HCT116 (cell line): ENCODE results near the gene MEIS2. TPM values are rescaled to one million over a fixed set of nuclear protein-coding genes. Genes with fewer than 3 reads are reported as not detected.

Source experiments
- ATAC-seq: fragments of 200-7000 bp; cut with Tn5 transposase; 2 replicates; pipeline ENCODE4 v1.9.1; 2020; ENCODE audit warnings: mild to moderate bottlenecking, moderate library complexity
- BruUV-seq: library from RNA; stranded (reverse); fragments of 400-500 nt; replicated peaks from 2 replicates; lab custom pipeline; 2021; lab: Mats Ljungman, UMichigan
- CTCF ChIA-PET: fragments of 300-600 bp; sonication (Branson Sonifier 250); formaldehyde crosslinking; loops from one replicate; lab custom pipeline; 2021; ENCODE audit warnings: antibody characterized with exemption; lab: Charles Lee
- POLR2A ChIA-PET: fragments of 300-600, 350-600 bp; sonication (Branson Sonifier 250); formaldehyde crosslinking; loops from one replicate; lab custom pipeline; 2021; ENCODE audit warnings: antibody characterized with exemption; lab: Charles Lee
- RAD21 ChIA-PET, 2 experiments: fragments of 300-600 bp; sonication (Branson Sonifier 250); formaldehyde crosslinking; loops; one replicate each; lab custom pipeline; 2023; ENCODE audit warnings: low total read pairs in 2 of 2; ENCODE audit not compliant: uncharacterized antibody in 2 of 2, unreplicated experiment in 2 of 2, low non-redundant PET in 1 of 2; lab: Charles Lee
- DNase-seq: peaks from one replicate; pipeline ENCODE4 v3.0.0-alpha.2; 2010; ENCODE audit warnings: low read depth, low spot score
- H2AFZ ChIP-seq: fragments of 200-600 bp; shearing (Covaris generic), sonication (generic); 2 replicates; pipeline ENCODE4 v1.6.1; 2017; ENCODE audit warnings: low read depth, mixed run types, mixed read lengths, antibody characterized with exemption, low read length; ENCODE audit not compliant: poor library complexity, severe bottlenecking
- H3K27ac ChIP-seq: 2 replicates; pipeline ENCODE4 v1.5.1; 2012; ENCODE audit warnings: low read depth, low read length
- H3K27me3 ChIP-seq: fragments of 200-600 bp; sonication (generic); 2 replicates; pipeline ENCODE4 v1.6.1; 2016; ENCODE audit warnings: mixed run types, low read length, mixed read lengths; ENCODE audit not compliant: insufficient read depth
- H3K36me3 ChIP-seq, 2 experiments: fragments of 200-500 bp in 1 of 2; fragments of 200-600 bp in 1 of 2; sonication (Bioruptor generic) in 1 of 2; sonication (generic) in 1 of 2; 2 replicates each; pipeline versions ENCODE4 v1.5.1 to v1.6.1; 2014 to 2016; ENCODE audit warnings: low read length in 2 of 2, inconsistent platforms in 1 of 2, mixed read lengths in 1 of 2, mixed run types in 1 of 2; ENCODE audit not compliant: insufficient read depth in 2 of 2, control insufficient read depth in 1 of 2
- H3K4me1 ChIP-seq, 2 experiments: fragments of 200-600 bp in 1 of 2; sonication (generic) in 1 of 2; 2 replicates each; pipeline versions ENCODE4 v1.5.1 to v1.6.1; 2012 to 2017; ENCODE audit warnings: low read length in 2 of 2, inconsistent platforms in 1 of 2, mild to moderate bottlenecking in 1 of 2, mixed read lengths in 1 of 2, mixed run types in 1 of 2, moderate library complexity in 1 of 2; ENCODE audit not compliant: insufficient read depth in 2 of 2, control insufficient read depth in 1 of 2
- H3K4me2 ChIP-seq: fragments of 200-600 bp; sonication (generic); 2 replicates; pipeline ENCODE4 v1.6.1; 2017; ENCODE audit warnings: mixed run types, low read length, mixed read lengths
- H3K4me3 ChIP-seq, 2 experiments: fragments of 200-600 bp in 1 of 2; sonication (generic) in 1 of 2; replicated peaks in 1 of 2; 2 replicates each; pipeline ENCODE4 v1.5.1; 2011 to 2016; ENCODE audit warnings: low read length in 2 of 2, control low read depth in 1 of 2, low read depth in 1 of 2, mild to moderate bottlenecking in 1 of 2, mixed read lengths in 1 of 2, mixed run types in 1 of 2
- H3K79me2 ChIP-seq: fragments of 200-600 bp; sonication (generic); 2 replicates; pipeline ENCODE4 v1.6.1; 2017; ENCODE audit warnings: mild to moderate bottlenecking, mixed run types, low read length, moderate library complexity, mixed read lengths; ENCODE audit not compliant: insufficient read depth
- H3K9ac ChIP-seq: fragments of 200-600 bp; sonication (generic); 2 replicates; pipeline ENCODE4 v1.6.1; 2016; ENCODE audit warnings: low read length, mixed read lengths
- H3K9me2 ChIP-seq: fragments of 200-600 bp; sonication (generic), shearing (Covaris generic); 2 replicates; pipeline ENCODE4 v1.6.1; 2017; ENCODE audit warnings: mixed run types, mild to moderate bottlenecking, moderate library complexity; ENCODE audit not compliant: insufficient read depth
- H3K9me3 ChIP-seq, 2 experiments: fragments of 200-500 bp in 1 of 2; fragments of 200-600 bp in 1 of 2; sonication (Bioruptor generic) in 1 of 2; sonication (generic) in 1 of 2; 2 replicates each; pipeline ENCODE4 v1.6.1; 2014 to 2017; ENCODE audit warnings: low read length in 2 of 2, mixed read lengths in 2 of 2, inconsistent platforms in 1 of 2, low read depth in 1 of 2, mild to moderate bottlenecking in 1 of 2, mixed run types in 1 of 2, moderate library complexity in 1 of 2; ENCODE audit not compliant: control insufficient read depth in 1 of 2, insufficient read depth in 1 of 2
- H4K20me1 ChIP-seq: fragments of 200-600 bp; sonication (generic), shearing (Covaris generic); 2 replicates; pipeline ENCODE4 v1.6.1; 2017; ENCODE audit warnings: mixed run types, mild to moderate bottlenecking, moderate library complexity; ENCODE audit not compliant: insufficient read depth
- CTCF ChIP-seq, 3 experiments: fragments of 200-600 bp in 1 of 3; sonication (generic) in 1 of 3; IDR thresholded peaks in 2 of 3; conservative IDR thresholded peaks in 1 of 3; 2 replicates each; pipeline ENCODE4 v1.5.1; 2012 to 2017; ENCODE audit warnings: low read depth in 2 of 3, low read length in 2 of 3, antibody characterized with exemption in 1 of 3, borderline replicate concordance in 1 of 3, control low read depth in 1 of 3, mild to moderate bottlenecking in 1 of 3, mixed read lengths in 1 of 3, mixed run types in 1 of 3, moderate library complexity in 1 of 3; ENCODE audit not compliant: insufficient read depth in 1 of 3
- EZH2 ChIP-seq: fragments of 200-600 bp; sonication (generic); IDR thresholded peaks from 2 replicates; pipeline ENCODE4 v1.6.1; 2017; ENCODE audit warnings: antibody characterized with exemption, mixed run types
- MAX ChIP-seq: IDR thresholded peaks from 2 replicates; pipeline ENCODE4 v1.6.1; 2012
- POLR2A ChIP-seq: IDR thresholded peaks from 2 replicates; pipeline ENCODE4 v1.7.0; 2011; ENCODE audit warnings: borderline replicate concordance; ENCODE audit not compliant: insufficient read depth, insufficient read length; ENCODE audit errors: extremely low read depth
- POLR2AphosphoS5 ChIP-seq: IDR thresholded peaks from 2 replicates; pipeline ENCODE4 v1.6.1; 2011; ENCODE audit warnings: mild to moderate bottlenecking, low read depth, low read length, moderate library complexity
- RAD21 ChIP-seq: IDR thresholded peaks from 2 replicates; pipeline ENCODE4 v1.6.1; 2012; ENCODE audit warnings: low read depth, mild to moderate bottlenecking
- TCF7L2 ChIP-seq: IDR thresholded peaks from 2 replicates; pipeline ENCODE4 v1.7.0; 2011; ENCODE audit warnings: borderline replicate concordance, inconsistent platforms; ENCODE audit not compliant: insufficient read depth, insufficient read length; ENCODE audit errors: extremely low read depth
- ZBTB33 ChIP-seq: IDR thresholded peaks from 2 replicates; pipeline ENCODE4 v1.6.1; 2011; ENCODE audit warnings: mild to moderate bottlenecking, low read length, moderate library complexity; ENCODE audit not compliant: insufficient replicate concordance; ENCODE audit errors: extremely low read depth
- ZNF274 ChIP-seq: fragments of 200-500 bp; sonication (Bioruptor generic); IDR thresholded peaks from 2 replicates; pipeline ENCODE4 v1.6.1; 2014; ENCODE audit warnings: mild to moderate bottlenecking, low read depth, low read length, inconsistent platforms
- intact Hi-C: fragments of 100-400 bp; cut with micrococcal nuclease; formaldehyde crosslinking; loops from 2 replicates; pipeline ENCODE4 v1.10.0; 2022
- total RNA-seq: library from RNA; stranded (reverse); gene quantifications from one replicate; pipeline ENCODE4 v1.2.1, GENCODE V29; 2021; ENCODE audit not compliant: unreplicated experiment

The MEIS2 gene
- total RNA-seq, 1 experiment from 2014 or later, result 11.5 TPM

DNA sequence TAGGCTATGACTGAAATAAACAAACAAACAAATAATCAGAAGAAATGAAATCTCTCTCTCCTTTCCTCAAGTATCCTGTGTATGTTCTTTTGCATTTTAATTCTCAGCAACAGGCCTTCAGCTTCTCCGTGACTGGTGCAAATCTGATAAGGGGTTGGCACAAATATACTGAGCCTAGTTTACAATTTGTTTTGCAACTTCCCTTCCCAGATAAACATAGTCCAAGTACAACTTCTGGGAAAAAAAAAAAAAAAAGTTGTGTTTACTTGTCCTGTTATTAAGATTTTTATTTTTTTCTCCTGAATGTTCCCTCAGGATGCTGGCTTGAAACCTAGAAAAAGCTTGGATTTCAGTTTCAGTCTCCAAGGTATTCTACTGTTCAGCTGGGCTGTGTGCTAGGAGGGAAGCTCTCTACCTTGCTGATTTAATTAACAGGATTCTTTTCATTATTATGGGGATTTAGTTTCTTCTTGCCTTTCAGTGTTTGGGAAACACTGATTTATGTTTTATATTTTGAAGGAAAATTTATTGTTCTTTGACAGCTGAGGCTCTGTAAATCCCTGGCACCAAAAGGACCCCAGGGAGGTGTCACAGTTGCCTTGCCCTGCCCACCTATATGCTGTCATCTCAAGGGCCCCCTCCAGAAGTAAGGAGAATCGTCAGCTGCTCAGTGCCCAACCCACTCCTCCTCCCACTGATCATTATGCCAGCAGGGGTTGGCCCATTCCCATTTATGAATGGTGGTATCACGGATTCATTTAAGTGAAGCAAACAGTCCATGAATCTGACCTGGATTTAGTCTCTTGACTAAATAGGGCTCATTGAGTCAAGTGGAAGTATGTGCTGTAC lies 185.2 kb downstream of the MEIS2 start:
- DNase-seq, result no peak
- CTCF ChIA-PET, result no interaction called here
- H3K4me1 ChIP-seq, result no peaks in the 10 kb centered on the region; a peak in 1 of 4 replicates
- RAD21 ChIA-PET, result no interaction called here
- no peaks in the 10 kb centered on the region for H3K36me3 ChIP-seq
- H4K20me1 ChIP-seq, result no peaks in the 10 kb centered on the region
- H3K9me2 ChIP-seq, result no peaks in the 10 kb centered on the region
- no peak overlapping the region for H3K4me2 ChIP-seq
- H3K79me2 ChIP-seq, result no peaks in the 10 kb centered on the region
- intact Hi-C loops, result no loop called here
- no peaks in the 10 kb centered on the region for H3K27me3 ChIP-seq
- no TSS peak for BruUV-seq
- H3K4me3 ChIP-seq, result no peak overlapping the region
- H3K9ac ChIP-seq, result no peak overlapping the region
- no peak overlapping the region for H2AFZ ChIP-seq
- POLR2A ChIA-PET, result no interaction called here
- TF ChIP-seq MAX (no peak), ZBTB33 (no peak), RAD21 (no peak), POLR2A (no peak)
- no peak overlapping the region for H3K27ac ChIP-seq
- no peaks in the 10 kb centered on the region for H3K9me3 ChIP-seq
- ATAC-seq, result no peak

DNA sequence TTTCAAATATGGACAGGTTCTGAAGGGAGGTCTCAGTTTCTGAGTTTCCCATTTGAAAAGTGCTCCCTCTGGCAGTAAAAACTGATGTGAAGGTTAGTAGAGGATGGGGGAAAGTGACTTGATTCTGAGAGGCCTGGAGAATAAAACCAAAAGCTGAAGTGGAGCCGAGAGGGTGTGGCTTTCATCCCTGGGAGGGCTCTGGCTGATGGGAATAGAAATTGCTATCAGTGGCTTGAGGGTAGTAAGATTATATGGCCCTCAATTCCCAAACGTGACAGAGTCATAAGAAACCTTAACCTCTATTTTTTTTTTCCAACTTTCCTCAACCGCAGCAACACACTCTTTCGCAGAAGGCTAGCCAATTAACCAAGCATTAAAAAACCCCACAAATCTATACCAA lies 185.9 kb downstream of the MEIS2 start:
- no peak for ATAC-seq
- no peak overlapping the region for H3K9ac ChIP-seq
- H3K9me2 ChIP-seq, result no peaks in the 10 kb centered on the region
- H3K27ac ChIP-seq, result no peak overlapping the region
- H3K4me1 ChIP-seq, result no peaks in the 10 kb centered on the region; a peak in 1 of 4 replicates
- H3K36me3 ChIP-seq, result no peaks in the 10 kb centered on the region
- no peaks in the 10 kb centered on the region for H3K27me3 ChIP-seq
- TF ChIP-seq POLR2A (no peak), TCF7L2 (no peak), CTCF (IDR thresholded peaks at IDR 0.05 in 2 of 3, conservative IDR thresholded peaks at IDR 0.05 in 1 of 3; ENCODE audit: borderline replicate concordance in 1 of 3, insufficient read depth in 1 of 3, low read depth in 2 of 3, low read length in 2 of 3) (no peak), RAD21 (no peak), EZH2 (no peak), ZNF274 (no peak), POLR2AphosphoS5 (no peak)
- TF ChIP-seq, all 23 proteins: peak for 0
- no TSS peak for BruUV-seq
- Histone ChIP-seq H2AFZ (no peak overlapping the region), H3K4me3 (no peak overlapping the region), H3K4me2 (no peak overlapping the region), H3K9me3 (no peaks in the 10 kb centered on the region), H4K20me1 (no peaks in the 10 kb centered on the region), H3K79me2 (no peaks in the 10 kb centered on the region)
- intact Hi-C loops, result no loop called here
- ChIA-PET RAD21 (no interaction called here), POLR2A (no interaction called here), CTCF (no interaction called here)
- no peak for DNase-seq
